HepG2 (cell line): Measurements from ENCODE around the gene RAB29. TPM values are rescaled to one million over a fixed set of nuclear protein-coding genes. Genes with fewer than 3 reads are reported as not detected.

Experiments used
- CCDC6 ChIP-seq: sonication (generic); formaldehyde crosslinking; IDR thresholded peaks from 2 replicates; pipeline ENCODE4 v1.8.1; 2022; ENCODE audit warnings: mild to moderate bottlenecking, missing genetic modification reagents, moderate library complexity
- CHD4 ChIP-seq: fragments of 200-600 bp; sonication (generic); IDR thresholded peaks from 2 replicates; pipeline ENCODE4 v1.7.0; 2017; ENCODE audit warnings: mild to moderate bottlenecking, low read length, borderline replicate concordance
- ERF ChIP-seq: IDR thresholded peaks from 2 replicates; pipeline ENCODE4 v1.6.1; 2018; ENCODE audit warnings: missing biosample characterization, missing genetic modification reagents
- RBM39 ChIP-seq: fragments of 200-400 bp; formaldehyde crosslinking; IDR thresholded peaks from one replicate; pipeline ENCODE4 v1.6.1; 2018; ENCODE audit warnings: antibody characterized with exemption, mild to moderate bottlenecking, low read depth, low read length; ENCODE audit not compliant: poor library complexity, severe bottlenecking
- SMARCE1 ChIP-seq: fragments of 450-650 bp; IDR thresholded peaks from 2 replicates; pipeline ENCODE4 v1.6.1; 2017; ENCODE audit warnings: borderline replicate concordance
- ZC3H4 ChIP-seq: sonication (generic); formaldehyde crosslinking; IDR thresholded peaks from 2 replicates; pipeline ENCODE4 v1.4.0; 2020; ENCODE audit warnings: missing genetic modification reagents, borderline replicate concordance
- ZNF101 ChIP-seq: sonication (generic); formaldehyde crosslinking; IDR thresholded peaks from 2 replicates; pipeline ENCODE4 v1.4.0; 2020; ENCODE audit warnings: mild to moderate bottlenecking, low read depth, missing genetic modification reagents, borderline replicate concordance
- ZNF260 ChIP-seq: sonication (generic); formaldehyde crosslinking; IDR thresholded peaks from 2 replicates; pipeline ENCODE4 v1.4.0; 2020; ENCODE audit warnings: missing genetic modification reagents, low read depth, mild to moderate bottlenecking, borderline replicate concordance
- ZNF766 ChIP-seq: sonication (generic); formaldehyde crosslinking; IDR thresholded peaks from 2 replicates; pipeline ENCODE4 v1.5.0; 2020; ENCODE audit warnings: missing genetic modification reagents, borderline replicate concordance
- polyA plus RNA-seq, 8 experiments: library from polyadenylated mRNA; depleted of rRNA in 3 of 8; stranded (reverse) in 7 of 8; unstranded in 1 of 8; fragments of >200 nt; fragmentation: Illumina TruSeq in 4 of 8; extraction: Trizol in 4 of 8; gene quantifications; 2 replicates each; pipeline versions ENCODE4 v1.2.1 to v1.2.3, GENCODE V29; 2011 to 2016; ENCODE audit warnings: low read depth in 4 of 8, missing spikeins in 1 of 8, mixed read lengths in 1 of 8; ENCODE audit not compliant: insufficient read depth in 1 of 8
- total RNA-seq, 5 experiments: library from RNA; depleted of rRNA; stranded (reverse); fragments of >200 nt; fragmentation: Illumina TruSeq; extraction: Trizol; gene quantifications; 2 replicates each; pipeline ENCODE4 v1.2.3, GENCODE V29; 2016; ENCODE audit warnings: low read depth in 1 of 5
- TF ChIP-seq, protein P1 (sequence below): sonication (generic); formaldehyde crosslinking; IDR thresholded peaks from 2 replicates; pipeline ENCODE4 v1.8.0; 2022; ENCODE audit warnings: missing genetic modification reagents, mild to moderate bottlenecking, moderate library complexity, borderline replicate concordance
- TF ChIP-seq, protein P2 (sequence below): sonication (generic); formaldehyde crosslinking; IDR thresholded peaks from 2 replicates; pipeline ENCODE4 v1.4.0; 2020; ENCODE audit warnings: missing genetic modification reagents, borderline replicate concordance
- TF ChIP-seq, protein P3 (sequence below): sonication (generic); formaldehyde crosslinking; conservative IDR thresholded peaks from 2 replicates; pipeline ENCODE4 v1.5.0; 2020; ENCODE audit warnings: missing genetic modification reagents
- TF ChIP-seq, protein P4 (sequence below): sonication (generic); formaldehyde crosslinking; IDR thresholded peaks from 2 replicates; pipeline ENCODE4 v1.8.0; 2023; ENCODE audit warnings: mild to moderate bottlenecking, missing genetic modification reagents
- TF ChIP-seq, protein P5 (sequence below): sonication (generic); formaldehyde crosslinking; IDR thresholded peaks from 2 replicates; pipeline ENCODE4 v1.5.1; 2020; ENCODE audit warnings: missing genetic modification reagents, mild to moderate bottlenecking, borderline replicate concordance
- TF ChIP-seq, protein P6 (sequence below): sonication (generic); formaldehyde crosslinking; IDR thresholded peaks from 2 replicates; pipeline ENCODE4 v1.4.0; 2020; ENCODE audit warnings: low read depth, mild to moderate bottlenecking, missing genetic modification reagents
- TF ChIP-seq, protein P7 (sequence below): sonication (generic); formaldehyde crosslinking; IDR thresholded peaks from 2 replicates; pipeline ENCODE4 v1.4.0; 2020; ENCODE audit warnings: missing genetic modification reagents

Gene RAB29
- total and polyA plus RNA-seq, 2 of the 13 experiments (the other 11 are each of a cell fraction or from before 2014, with no cell fraction given), result 8.7 to 10.1 TPM

DNA sequence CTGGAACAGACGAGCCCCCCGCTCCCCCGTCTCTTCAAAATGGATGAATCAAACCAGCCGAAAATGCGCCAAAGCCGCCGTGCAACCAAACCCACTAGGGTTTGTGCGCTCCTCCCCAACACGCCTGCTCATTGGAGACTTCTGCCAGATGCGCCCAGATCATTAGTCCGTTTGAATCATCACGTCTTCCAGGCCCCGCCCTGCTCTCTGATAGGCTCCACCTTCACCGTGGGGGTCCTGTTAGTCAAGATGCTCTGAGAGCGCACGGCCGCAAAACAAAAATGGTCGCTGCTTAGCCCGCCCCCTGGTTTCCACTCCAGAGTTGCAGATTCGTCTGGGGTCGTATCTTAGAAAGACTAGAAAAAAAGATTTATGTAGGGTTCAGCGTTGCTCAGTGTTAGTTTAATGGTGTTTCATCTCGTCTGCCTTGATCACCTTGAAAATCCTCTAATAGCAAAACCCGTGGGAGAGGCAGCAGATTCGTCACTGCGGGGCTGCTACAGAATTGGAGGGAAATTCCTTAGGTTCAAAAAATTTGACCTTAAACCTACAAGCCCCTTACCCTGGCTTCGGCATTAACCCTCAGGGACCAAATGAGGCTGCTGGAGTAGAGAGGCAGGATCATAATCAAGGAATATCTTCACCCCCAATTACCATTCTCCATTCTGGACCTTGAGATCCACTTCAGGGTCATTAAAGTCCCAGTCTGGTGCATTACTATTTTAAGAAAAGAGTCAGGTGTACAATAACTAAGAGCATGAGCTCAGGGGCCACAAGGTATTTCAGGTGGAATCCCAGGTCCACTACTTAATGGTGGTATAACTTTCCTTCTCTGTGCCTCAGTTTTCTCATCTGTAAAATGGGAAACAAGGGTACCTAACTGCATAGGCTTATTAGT, 24.9 kb downstream of the RAB29 start, which contains the start of gene NUCKS1 (continued):
- TF ChIP-seq, protein P1, sequence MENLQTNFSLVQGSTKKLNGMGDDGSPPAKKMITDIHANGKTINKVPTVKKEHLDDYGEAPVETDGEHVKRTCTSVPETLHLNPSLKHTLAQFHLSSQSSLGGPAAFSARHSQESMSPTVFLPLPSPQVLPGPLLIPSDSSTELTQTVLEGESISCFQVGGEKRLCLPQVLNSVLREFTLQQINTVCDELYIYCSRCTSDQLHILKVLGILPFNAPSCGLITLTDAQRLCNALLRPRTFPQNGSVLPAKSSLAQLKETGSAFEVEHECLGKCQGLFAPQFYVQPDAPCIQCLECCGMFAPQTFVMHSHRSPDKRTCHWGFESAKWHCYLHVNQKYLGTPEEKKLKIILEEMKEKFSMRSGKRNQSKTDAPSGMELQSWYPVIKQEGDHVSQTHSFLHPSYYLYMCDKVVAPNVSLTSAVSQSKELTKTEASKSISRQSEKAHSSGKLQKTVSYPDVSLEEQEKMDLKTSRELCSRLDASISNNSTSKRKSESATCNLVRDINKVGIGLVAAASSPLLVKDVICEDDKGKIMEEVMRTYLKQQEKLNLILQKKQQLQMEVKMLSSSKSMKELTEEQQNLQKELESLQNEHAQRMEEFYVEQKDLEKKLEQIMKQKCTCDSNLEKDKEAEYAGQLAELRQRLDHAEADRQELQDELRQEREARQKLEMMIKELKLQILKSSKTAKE (CRISPR knock-in tag), result no peak
- TF ChIP-seq CHD4 (peak; percentile 100), ZNF766 (no peak), RBM39 (no peak), ZNF260 (CRISPR knock-in tag) (no peak), SMARCE1 (no peak), ZNF101 (CRISPR knock-in tag) (no peak), ERF (CRISPR knock-in tag) (no peak), ZC3H4 (CRISPR knock-in tag) (no peak; the same call in 1 of the 2 replicates), CCDC6 (CRISPR knock-in tag) (peak; percentile 75)
- TF ChIP-seq, protein P2, sequence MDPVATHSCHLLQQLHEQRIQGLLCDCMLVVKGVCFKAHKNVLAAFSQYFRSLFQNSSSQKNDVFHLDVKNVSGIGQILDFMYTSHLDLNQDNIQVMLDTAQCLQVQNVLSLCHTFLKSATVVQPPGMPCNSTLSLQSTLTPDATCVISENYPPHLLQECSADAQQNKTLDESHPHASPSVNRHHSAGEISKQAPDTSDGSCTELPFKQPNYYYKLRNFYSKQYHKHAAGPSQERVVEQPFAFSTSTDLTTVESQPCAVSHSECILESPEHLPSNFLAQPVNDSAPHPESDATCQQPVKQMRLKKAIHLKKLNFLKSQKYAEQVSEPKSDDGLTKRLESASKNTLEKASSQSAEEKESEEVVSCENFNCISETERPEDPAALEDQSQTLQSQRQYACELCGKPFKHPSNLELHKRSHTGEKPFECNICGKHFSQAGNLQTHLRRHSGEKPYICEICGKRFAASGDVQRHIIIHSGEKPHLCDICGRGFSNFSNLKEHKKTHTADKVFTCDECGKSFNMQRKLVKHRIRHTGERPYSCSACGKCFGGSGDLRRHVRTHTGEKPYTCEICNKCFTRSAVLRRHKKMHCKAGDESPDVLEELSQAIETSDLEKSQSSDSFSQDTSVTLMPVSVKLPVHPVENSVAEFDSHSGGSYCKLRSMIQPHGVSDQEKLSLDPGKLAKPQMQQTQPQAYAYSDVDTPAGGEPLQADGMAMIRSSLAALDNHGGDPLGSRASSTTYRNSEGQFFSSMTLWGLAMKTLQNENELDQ, result peak; percentile 16; the same call in 1 of the 2 replicates
- TF ChIP-seq, protein P3, sequence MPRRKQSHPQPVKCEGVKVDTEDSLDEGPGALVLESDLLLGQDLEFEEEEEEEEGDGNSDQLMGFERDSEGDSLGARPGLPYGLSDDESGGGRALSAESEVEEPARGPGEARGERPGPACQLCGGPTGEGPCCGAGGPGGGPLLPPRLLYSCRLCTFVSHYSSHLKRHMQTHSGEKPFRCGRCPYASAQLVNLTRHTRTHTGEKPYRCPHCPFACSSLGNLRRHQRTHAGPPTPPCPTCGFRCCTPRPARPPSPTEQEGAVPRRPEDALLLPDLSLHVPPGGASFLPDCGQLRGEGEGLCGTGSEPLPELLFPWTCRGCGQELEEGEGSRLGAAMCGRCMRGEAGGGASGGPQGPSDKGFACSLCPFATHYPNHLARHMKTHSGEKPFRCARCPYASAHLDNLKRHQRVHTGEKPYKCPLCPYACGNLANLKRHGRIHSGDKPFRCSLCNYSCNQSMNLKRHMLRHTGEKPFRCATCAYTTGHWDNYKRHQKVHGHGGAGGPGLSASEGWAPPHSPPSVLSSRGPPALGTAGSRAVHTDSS, result no peak
- TF ChIP-seq, protein P4, sequence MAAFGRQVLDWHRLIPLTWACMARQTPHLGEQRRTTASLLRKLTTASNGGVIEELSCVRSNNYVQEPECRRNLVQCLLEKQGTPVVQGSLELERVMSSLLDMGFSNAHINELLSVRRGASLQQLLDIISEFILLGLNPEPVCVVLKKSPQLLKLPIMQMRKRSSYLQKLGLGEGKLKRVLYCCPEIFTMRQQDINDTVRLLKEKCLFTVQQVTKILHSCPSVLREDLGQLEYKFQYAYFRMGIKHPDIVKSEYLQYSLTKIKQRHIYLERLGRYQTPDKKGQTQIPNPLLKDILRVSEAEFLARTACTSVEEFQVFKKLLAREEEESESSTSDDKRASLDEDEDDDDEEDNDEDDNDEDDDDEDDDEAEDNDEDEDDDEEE (CRISPR knock-in tag), result no peak
- TF ChIP-seq, protein P5, sequence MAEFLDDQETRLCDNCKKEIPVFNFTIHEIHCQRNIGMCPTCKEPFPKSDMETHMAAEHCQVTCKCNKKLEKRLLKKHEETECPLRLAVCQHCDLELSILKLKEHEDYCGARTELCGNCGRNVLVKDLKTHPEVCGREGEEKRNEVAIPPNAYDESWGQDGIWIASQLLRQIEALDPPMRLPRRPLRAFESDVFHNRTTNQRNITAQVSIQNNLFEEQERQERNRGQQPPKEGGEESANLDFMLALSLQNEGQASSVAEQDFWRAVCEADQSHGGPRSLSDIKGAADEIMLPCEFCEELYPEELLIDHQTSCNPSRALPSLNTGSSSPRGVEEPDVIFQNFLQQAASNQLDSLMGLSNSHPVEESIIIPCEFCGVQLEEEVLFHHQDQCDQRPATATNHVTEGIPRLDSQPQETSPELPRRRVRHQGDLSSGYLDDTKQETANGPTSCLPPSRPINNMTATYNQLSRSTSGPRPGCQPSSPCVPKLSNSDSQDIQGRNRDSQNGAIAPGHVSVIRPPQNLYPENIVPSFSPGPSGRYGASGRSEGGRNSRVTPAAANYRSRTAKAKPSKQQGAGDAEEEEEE (CRISPR knock-in tag), result no peak
- TF ChIP-seq, protein P6, sequence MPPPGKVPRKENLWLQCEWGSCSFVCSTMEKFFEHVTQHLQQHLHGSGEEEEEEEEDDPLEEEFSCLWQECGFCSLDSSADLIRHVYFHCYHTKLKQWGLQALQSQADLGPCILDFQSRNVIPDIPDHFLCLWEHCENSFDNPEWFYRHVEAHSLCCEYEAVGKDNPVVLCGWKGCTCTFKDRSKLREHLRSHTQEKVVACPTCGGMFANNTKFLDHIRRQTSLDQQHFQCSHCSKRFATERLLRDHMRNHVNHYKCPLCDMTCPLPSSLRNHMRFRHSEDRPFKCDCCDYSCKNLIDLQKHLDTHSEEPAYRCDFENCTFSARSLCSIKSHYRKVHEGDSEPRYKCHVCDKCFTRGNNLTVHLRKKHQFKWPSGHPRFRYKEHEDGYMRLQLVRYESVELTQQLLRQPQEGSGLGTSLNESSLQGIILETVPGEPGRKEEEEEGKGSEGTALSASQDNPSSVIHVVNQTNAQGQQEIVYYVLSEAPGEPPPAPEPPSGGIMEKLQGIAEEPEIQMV, result no peak
- TF ChIP-seq, protein P7, sequence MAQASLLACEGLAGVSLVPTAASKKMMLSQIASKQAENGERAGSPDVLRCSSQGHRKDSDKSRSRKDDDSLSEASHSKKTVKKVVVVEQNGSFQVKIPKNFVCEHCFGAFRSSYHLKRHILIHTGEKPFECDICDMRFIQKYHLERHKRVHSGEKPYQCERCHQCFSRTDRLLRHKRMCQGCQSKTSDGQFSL (CRISPR knock-in tag), result no peak
